Rectal smooth muscle tissue (tissue), 1 donor: Measurements from ENCODE around the gene AP1G2.
"Not testable (repeated sequence)": the region's sequence is repeated elsewhere in the genome, so short reads cannot be mapped to it uniquely, and the experiment has no call there.

ENCODE experiments used
- H3K27ac ChIP-seq: one replicate; pipeline ENCODE4 v1.7.0; 2013; ENCODE audit warnings: low read depth, low read length, inconsistent platforms
- H3K27me3 ChIP-seq: one replicate; pipeline ENCODE4 v1.7.0; 2013; ENCODE audit warnings: low read length; ENCODE audit not compliant: control insufficient read depth, insufficient read depth
- H3K36me3 ChIP-seq: one replicate; pipeline ENCODE4 v1.7.0; 2013; ENCODE audit warnings: low read length; ENCODE audit not compliant: control insufficient read depth, insufficient read depth
- H3K4me1 ChIP-seq: one replicate; pipeline ENCODE4 v1.7.0; 2013; ENCODE audit warnings: low read length; ENCODE audit not compliant: control insufficient read depth, insufficient read depth
- H3K4me3 ChIP-seq: one replicate; pipeline ENCODE4 v1.7.0; 2013; ENCODE audit warnings: low read length
- H3K9ac ChIP-seq: one replicate; pipeline ENCODE4 v1.7.0; 2013; ENCODE audit warnings: low read length

Gene AP1G2

GRCh38 chr14:23567186-23568020, at the start of gene AP1G2:
Gene AP1G2, minus strand, starts transcription at chr14:23567791. Its CDS starts 477 bp downstream, at chr14:23567314.
- H3K27me3 ChIP-seq = no peaks in the 10 kb centered on the region
- peak within 1 kb of the TSS; percentile 4 for H3K27ac ChIP-seq
- peak within 1 kb of the TSS; percentile 90 for H3K4me3 ChIP-seq
- H3K36me3 ChIP-seq = peaks cover 7% of the 10 kb centered on the region
- H3K9ac ChIP-seq = peak within 1 kb of the TSS; percentile 78
- peaks cover 3% of the 10 kb centered on the region for H3K4me1 ChIP-seq

- Histone ChIP-seq H3K27me3 (no peaks in the 10 kb centered on the region), H3K27ac (no peak overlapping the region), H3K4me3 (no peak overlapping the region), H3K36me3 (no peaks in the 10 kb centered on the region), H3K4me1 (no peaks in the 10 kb centered on the region), H3K9ac (no peak overlapping the region)
These were observed 48.3 kb upstream of the AP1G2 start for GRCh38 chr14:23615856-23616255.

GRCh38 chr14:23614395-23614828, 46.8 kb upstream of the AP1G2 start:
- no peaks in the 10 kb centered on the region for H3K36me3 ChIP-seq
- H3K4me1 ChIP-seq = no peaks in the 10 kb centered on the region
- no peak overlapping the region for H3K27ac ChIP-seq
- no peak overlapping the region for H3K9ac ChIP-seq
- H3K27me3 ChIP-seq = no peaks in the 10 kb centered on the region
- H3K4me3 ChIP-seq = no peak overlapping the region

GRCh38 chr14:23613242-23614070, 45.9 kb upstream of the AP1G2 start:
- Histone ChIP-seq H3K4me1 (no peaks in the 10 kb centered on the region), H3K27ac (no peak overlapping the region), H3K9ac (no peak overlapping the region), H3K27me3 (no peaks in the 10 kb centered on the region), H3K36me3 (no peaks in the 10 kb centered on the region), H3K4me3 (no peak overlapping the region)

GRCh38 chr14:23612802-23613201, 45.2 kb upstream of the AP1G2 start:
- Histone ChIP-seq H3K9ac (no peak overlapping the region), H3K4me1 (no peaks in the 10 kb centered on the region), H3K4me3 (no peak overlapping the region), H3K36me3 (no peaks in the 10 kb centered on the region), H3K27ac (no peak overlapping the region), H3K27me3 (no peaks in the 10 kb centered on the region)

- Histone ChIP-seq H3K4me1 (no peaks in the 10 kb centered on the region), H3K27me3 (no peaks in the 10 kb centered on the region), H3K27ac (no peak overlapping the region), H3K36me3 (no peaks in the 10 kb centered on the region), H3K9ac (no peak overlapping the region), H3K4me3 (no peak overlapping the region)
These were observed 44.8 kb upstream of the AP1G2 start for GRCh38 chr14:23612354-23612732.

- H3K27me3 ChIP-seq = no peaks in the 10 kb centered on the region
- H3K9ac ChIP-seq = no peak overlapping the region
- H3K4me1 ChIP-seq = no peaks in the 10 kb centered on the region
- H3K36me3 ChIP-seq = no peaks in the 10 kb centered on the region
- H3K27ac ChIP-seq = no peak overlapping the region
- no peak overlapping the region for H3K4me3 ChIP-seq
These were observed 43.3 kb upstream of the AP1G2 start for GRCh38 chr14:23610815-23611289.

GRCh38 chr14:23610090-23610814, 42.7 kb upstream of the AP1G2 start:
- no peak overlapping the region for H3K4me3 ChIP-seq
- H3K4me1 ChIP-seq = no peaks in the 10 kb centered on the region
- no peak overlapping the region for H3K9ac ChIP-seq
- H3K27ac ChIP-seq = no peak overlapping the region
- no peaks in the 10 kb centered on the region for H3K27me3 ChIP-seq
- H3K36me3 ChIP-seq = no peaks in the 10 kb centered on the region

GRCh38 chr14:23609411-23610089, 42.0 kb upstream of the AP1G2 start:
- not testable (repeated sequence) for H3K36me3 ChIP-seq, H3K9ac ChIP-seq, H3K27ac ChIP-seq, H3K4me1 ChIP-seq, H3K27me3 ChIP-seq, H3K4me3 ChIP-seq

- Histone ChIP-seq H3K27ac (no peak overlapping the region), H3K27me3 (no peaks in the 10 kb centered on the region), H3K4me3 (no peak overlapping the region), H3K9ac (no peak overlapping the region), H3K4me1 (no peaks in the 10 kb centered on the region), H3K36me3 (no peaks in the 10 kb centered on the region)
These were observed 41.4 kb upstream of the AP1G2 start for GRCh38 chr14:23609001-23609400.

GRCh38 chr14:23608454-23608853, 40.9 kb upstream of the AP1G2 start:
- Histone ChIP-seq H3K36me3 (no peaks in the 10 kb centered on the region), H3K4me3 (no peak overlapping the region), H3K9ac (no peak overlapping the region), H3K27ac (no peak overlapping the region), H3K27me3 (no peaks in the 10 kb centered on the region), H3K4me1 (no peaks in the 10 kb centered on the region)
